ENCODE data around the gene COX5B. TPM values are rescaled to one million over a fixed set of nuclear protein-coding genes. Genes with fewer than 3 reads are reported as not detected.

COX5B gene
- total RNA-seq, 4 donors from 2014 or later, result 104 to 1,249 (median 289) TPM

DNA sequence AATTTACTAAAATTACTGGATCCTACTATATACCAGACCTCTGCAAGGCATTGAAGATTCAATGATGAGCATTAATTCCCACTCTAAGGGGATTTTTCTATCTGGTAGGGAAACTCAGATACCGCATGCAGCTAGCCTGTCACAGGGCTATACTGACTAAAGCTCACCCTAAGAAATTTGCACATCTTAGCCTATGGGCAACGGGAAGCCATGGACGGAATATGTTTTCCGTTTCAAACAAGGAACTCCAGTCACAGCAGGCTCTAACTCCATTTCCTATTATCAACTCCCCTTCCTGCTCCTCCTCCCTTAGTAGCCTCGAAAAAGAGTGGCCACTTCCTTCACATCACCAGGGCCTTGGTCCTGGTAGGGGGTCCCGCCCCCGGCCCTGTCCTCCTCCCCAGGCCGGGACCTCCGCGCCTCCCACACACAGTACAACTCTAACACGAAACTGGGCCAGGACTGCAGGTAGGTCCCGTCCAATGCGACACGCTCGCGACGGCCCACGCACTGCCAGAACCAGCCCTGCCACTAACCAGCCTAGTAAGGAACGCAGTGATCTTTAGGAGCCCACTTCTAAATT lies 659 bp upstream of the COX5B start:
- intact Hi-C loops (cut with DNase I; ENCODE audit: low total_unique reads), result no loop called here
- DNase-seq, result no peak

DNA sequence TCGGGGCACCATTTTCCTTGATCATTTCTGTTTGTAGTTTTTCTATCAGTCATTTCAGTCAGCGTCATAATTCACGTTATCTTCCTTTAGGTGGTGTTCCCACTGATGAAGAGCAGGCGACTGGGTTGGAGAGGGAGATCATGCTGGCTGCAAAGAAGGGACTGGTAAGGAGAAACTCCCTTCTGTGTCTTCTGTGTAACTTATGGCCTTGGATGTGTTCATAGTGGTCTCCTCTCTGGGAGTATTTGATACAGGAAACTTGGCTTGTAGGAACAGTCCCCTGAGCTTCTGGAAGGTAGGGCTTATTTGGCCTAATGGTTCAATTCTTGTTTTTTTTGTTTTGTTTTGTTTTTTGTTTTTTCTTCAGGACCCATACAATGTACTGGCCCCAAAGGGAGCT lies 1.1 kb downstream of the COX5B start:
- TF ChIP-seq, protein P1, sequence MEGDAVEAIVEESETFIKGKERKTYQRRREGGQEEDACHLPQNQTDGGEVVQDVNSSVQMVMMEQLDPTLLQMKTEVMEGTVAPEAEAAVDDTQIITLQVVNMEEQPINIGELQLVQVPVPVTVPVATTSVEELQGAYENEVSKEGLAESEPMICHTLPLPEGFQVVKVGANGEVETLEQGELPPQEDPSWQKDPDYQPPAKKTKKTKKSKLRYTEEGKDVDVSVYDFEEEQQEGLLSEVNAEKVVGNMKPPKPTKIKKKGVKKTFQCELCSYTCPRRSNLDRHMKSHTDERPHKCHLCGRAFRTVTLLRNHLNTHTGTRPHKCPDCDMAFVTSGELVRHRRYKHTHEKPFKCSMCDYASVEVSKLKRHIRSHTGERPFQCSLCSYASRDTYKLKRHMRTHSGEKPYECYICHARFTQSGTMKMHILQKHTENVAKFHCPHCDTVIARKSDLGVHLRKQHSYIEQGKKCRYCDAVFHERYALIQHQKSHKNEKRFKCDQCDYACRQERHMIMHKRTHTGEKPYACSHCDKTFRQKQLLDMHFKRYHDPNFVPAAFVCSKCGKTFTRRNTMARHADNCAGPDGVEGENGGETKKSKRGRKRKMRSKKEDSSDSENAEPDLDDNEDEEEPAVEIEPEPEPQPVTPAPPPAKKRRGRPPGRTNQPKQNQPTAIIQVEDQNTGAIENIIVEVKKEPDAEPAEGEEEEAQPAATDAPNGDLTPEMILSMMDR (IDR thresholded peaks at IDR 0.05), result no peak
- no peak for TF ChIP-seq POLR2A (IDR thresholded peaks at IDR 0.05)
- Histone ChIP-seq H3K9me3 (no peaks in the 10 kb centered on the region), H3K4me1 (no peaks in the 10 kb centered on the region), H3K27me3 (no peaks in the 10 kb centered on the region), H3K36me3 (no peaks in the 10 kb centered on the region), H3K27ac (no peak overlapping the region), H3K4me3 (peak overlapping the region; percentile 90 to 96)
- DNase-seq, result no peak
- intact Hi-C loops (cut with DNase I; ENCODE audit: low total_unique reads), result no loop called here

More for the DNA sequence above, 659 bp upstream of the COX5B start:
- Histone ChIP-seq H3K9me3 (no peaks in the 10 kb centered on the region), H3K4me3 (peak overlapping the region; percentile 90 to 96), H3K36me3 (no peaks in the 10 kb centered on the region), H3K4me1 (no peaks in the 10 kb centered on the region), H3K27me3 (no peaks in the 10 kb centered on the region), H3K27ac (peak overlapping the region; percentile 92)
- TF ChIP-seq, protein P1 (IDR thresholded peaks at IDR 0.05), result no peak
- no peak for TF ChIP-seq POLR2A (IDR thresholded peaks at IDR 0.05)

DNA sequence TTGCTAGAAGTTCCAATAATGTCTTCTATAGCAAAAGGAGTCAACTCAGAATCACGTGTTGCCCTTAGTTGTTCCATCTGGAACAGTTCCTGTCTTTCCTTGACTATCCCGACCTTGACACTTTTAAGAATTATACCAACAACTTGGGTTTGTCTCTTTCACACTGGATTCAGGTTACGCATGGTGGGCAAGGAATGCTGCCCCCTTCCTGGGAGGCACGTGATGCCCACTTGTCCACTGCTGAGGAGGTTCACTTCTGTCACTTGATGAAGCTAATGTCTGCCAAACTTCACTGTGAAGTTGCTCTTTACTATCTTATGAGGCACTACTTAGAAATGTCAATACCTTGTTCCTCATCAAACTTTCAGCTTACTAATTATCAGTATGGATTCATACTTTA lies 5.3 kb downstream of the COX5B start:
- H3K27ac ChIP-seq, result no peak overlapping the region
- no peaks in the 10 kb centered on the region for H3K4me1 ChIP-seq
- no peaks in the 10 kb centered on the region for H3K36me3 ChIP-seq
- no peak overlapping the region for H3K4me3 ChIP-seq
- no peaks in the 10 kb centered on the region for H3K27me3 ChIP-seq
- TF ChIP-seq, protein P1 (IDR thresholded peaks at IDR 0.05), result no peak
- no peak for TF ChIP-seq POLR2A (IDR thresholded peaks at IDR 0.05)
- peaks cover 0 to 7% of the 10 kb centered on the region in 2 donors for H3K9me3 ChIP-seq
- no peak for DNase-seq
- intact Hi-C loops (cut with DNase I; ENCODE audit: low total_unique reads), result no loop called here

DNA sequence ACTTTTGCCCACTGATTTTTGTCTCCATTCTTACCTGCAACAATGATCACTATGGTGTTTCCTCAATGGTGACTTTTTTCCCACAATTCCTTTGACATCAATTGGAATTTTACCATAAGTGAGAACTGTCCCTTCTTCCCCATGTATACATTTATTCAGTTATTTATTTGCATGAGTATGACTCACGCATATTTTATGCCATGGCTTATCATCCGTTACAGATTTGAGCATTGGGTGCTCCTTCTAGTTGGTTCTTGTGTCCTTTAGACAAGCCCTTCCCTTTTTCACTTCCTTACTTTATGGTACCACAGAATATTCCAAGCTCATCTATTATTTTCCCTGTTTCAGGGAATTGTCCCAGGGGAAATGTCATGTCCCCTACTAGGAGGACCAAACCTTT lies 7.6 kb downstream of the COX5B start:
- Histone ChIP-seq H3K4me3 (no peak overlapping the region), H3K36me3 (no peaks in the 10 kb centered on the region), H3K27me3 (no peaks in the 10 kb centered on the region), H3K27ac (no peak overlapping the region), H3K4me1 (no peaks in the 10 kb centered on the region), H3K9me3 (peaks cover 0 to 7% of the 10 kb centered on the region in 2 donors)
- DNase-seq, result no peak
- intact Hi-C loops (cut with DNase I; ENCODE audit: low total_unique reads), result no loop called here
- no peak for TF ChIP-seq POLR2A (IDR thresholded peaks at IDR 0.05)
- TF ChIP-seq, protein P1 (IDR thresholded peaks at IDR 0.05), result no peak

DNA sequence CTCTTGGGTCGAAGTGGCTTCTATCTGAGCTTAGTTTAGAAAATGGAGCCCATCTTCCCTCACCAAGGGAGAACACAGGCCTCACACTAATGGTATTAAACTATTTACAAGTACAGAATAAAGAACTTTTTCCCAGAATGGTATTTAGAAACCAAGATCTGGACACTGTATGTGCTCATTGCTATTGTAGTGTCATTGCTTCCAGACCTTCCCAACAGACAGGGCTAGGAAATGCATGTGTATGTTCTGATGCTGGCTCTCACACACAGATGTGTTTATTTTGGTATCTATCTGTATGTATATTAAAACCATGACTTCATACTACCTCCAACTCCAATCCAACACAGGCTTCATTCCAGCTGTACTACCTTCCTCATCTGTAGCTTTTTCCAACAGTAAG lies 8.0 kb downstream of the COX5B start:
- H3K36me3 ChIP-seq, result no peaks in the 10 kb centered on the region
- H3K4me3 ChIP-seq, result no peak overlapping the region
- TF ChIP-seq POLR2A (IDR thresholded peaks at IDR 0.05), result no peak
- TF ChIP-seq, protein P1 (IDR thresholded peaks at IDR 0.05), result no peak
- H3K4me1 ChIP-seq, result no peaks in the 10 kb centered on the region
- no peak for DNase-seq
- no peak overlapping the region for H3K27ac ChIP-seq
- no peaks in the 10 kb centered on the region for H3K27me3 ChIP-seq
- H3K9me3 ChIP-seq, result peaks cover 0 to 7% of the 10 kb centered on the region in 2 donors
- intact Hi-C loops (cut with DNase I; ENCODE audit: low total_unique reads), result no loop called here

Data from uterus (tissue), 4 donors.